GM23248 (cell line): ENCODE measurements around the gene ZNF581.

Experiments
- EZH2 ChIP-seq: fragments of 200-600 bp; sonication (generic); IDR thresholded peaks from 2 replicates; pipeline ENCODE4 v1.6.1; 2018; ENCODE audit warnings: antibody characterized with exemption, mild to moderate bottlenecking; ENCODE audit not compliant: insufficient read depth, poor library complexity, severe bottlenecking
- EZH2phosphoT487 ChIP-seq: fragments of 200-600 bp; sonication (generic); IDR thresholded peaks from 2 replicates; pipeline ENCODE4 v1.6.1; 2018; ENCODE audit warnings: antibody characterized with exemption, moderate library complexity, mild to moderate bottlenecking, low read depth; ENCODE audit not compliant: insufficient read depth

GRCh38 chr19:55606471-55606787, 37.0 kb upstream of the ZNF581 start:
- TF ChIP-seq EZH2 (no peak), EZH2phosphoT487 (no peak)
